Measurements from ENCODE around the gene OOSP3. TPM values are rescaled to one million over a fixed set of nuclear protein-coding genes. Genes with fewer than 3 reads are reported as not detected.
"Not testable (repeated sequence)": the region's sequence is repeated elsewhere in the genome, so short reads cannot be mapped to it uniquely, and the experiment has no call there.

Gene OOSP3
- total RNA-seq, 1 donor = not detected

DNA sequence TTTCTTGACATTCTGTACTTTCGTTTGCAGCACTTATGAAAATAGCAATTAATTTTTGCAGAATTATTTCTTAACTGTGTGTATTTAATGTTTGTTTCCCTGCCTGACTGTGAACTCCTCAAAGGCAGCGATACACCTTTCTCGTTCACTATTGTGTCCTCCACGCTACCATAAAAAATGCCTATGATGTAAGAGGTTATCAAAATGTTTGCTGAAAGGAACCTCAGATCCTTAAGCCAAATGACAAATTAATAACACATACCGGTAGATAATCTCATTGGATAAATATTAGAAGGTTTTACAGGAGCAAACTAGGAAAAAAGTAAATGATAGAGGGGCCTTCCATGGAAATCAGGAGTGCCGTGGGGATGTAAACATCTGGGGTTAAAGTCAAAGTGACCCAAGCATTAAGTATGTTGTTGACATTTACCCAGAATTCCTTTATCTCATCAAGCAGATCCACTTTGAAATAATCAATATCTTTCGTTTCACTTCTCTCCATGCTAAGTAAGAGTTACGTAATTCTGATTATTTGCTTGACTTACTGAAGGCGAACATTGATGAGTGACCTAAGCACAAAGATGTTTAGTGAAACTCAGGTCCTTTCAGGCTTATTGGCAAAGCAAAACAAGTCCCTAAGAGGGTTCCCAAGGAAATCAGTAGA lies 2.6 kb upstream of the OOSP3 start:
- DNase-seq (ENCODE audit: low read depth in 2 of 3, low spot score in 2 of 3) = no peak

DNA sequence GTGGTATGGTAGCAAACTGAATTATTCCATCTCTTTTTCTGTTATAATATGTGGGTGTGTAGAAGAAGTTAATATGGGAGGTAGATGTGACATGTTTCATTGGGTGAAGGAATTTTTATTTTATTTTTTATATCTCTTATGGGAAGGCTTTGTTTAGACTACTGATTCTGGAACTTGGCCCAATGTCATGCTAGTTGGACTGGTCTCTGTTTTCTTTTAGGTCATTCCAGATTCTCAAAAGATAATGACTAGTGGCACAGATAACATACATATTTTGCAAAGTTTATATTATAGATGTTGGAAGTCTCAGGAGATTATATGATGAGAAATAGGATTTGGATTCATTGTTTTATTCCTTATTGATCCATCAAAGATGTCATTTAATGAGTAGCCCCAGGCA lies 1.3 kb upstream of the OOSP3 start:
- DNase-seq (ENCODE audit: low read depth in 2 of 3, low spot score in 2 of 3) = no peak

DNA sequence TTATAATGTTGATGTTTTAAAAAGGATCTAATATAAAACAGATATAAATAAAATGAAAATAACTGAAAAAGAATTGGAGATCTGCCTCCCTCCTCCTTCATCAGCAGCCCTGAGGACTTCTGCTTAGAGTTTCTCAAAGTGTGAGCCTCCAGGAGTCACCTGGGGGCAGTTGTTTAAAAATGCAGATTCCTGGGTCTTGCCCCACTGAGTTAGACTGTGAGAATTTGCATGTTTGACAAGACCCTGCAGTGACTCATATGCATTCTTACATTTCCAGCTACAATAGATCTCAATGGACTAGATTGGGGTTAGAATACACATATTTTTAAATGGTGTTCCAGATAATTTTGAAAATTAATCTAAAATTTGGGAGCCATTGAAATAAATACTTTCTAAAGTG lies 798 bp upstream of the OOSP3 start:
- DNase-seq (ENCODE audit: low read depth in 2 of 3, low spot score in 2 of 3) = no peak

DNA sequence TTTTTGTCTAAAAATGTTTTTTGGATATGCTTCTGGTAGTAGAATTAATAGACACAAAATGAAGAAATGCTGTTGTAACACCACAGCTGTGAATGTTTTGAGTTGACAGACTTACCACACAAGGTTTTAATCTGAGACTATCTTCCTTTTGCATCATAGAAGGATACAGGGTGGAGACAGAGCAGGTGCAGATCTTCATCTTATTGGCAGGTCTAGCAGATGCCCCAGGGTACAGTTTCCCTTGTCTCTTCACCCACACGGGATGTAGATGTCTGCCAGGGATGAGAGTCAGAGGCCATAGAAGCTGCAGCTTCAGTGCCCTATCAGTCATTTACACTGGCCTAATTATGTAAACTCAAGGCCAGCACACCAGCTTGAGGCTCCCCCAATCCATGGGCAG lies 985 bp downstream of the OOSP3 start:
- no peak for DNase-seq (ENCODE audit: low read depth in 2 of 3, low spot score in 2 of 3)

DNA sequence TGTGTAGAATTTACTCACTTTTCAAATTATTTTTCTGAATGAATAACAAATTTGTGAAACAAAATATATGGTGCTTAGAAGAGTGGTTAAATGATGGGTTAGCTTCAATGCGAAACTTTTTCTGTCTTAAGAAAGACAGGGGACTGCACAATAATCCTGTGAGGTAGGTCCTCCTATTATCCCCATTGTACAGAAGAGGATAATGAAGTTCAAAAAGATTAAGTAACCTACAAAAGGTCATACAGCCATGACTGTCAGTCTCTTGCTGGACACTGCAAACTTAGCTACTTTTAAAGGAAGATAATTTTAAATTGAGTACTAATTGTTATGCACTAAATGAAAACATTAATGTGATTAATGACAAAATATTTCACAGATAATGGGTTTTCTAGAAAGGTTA lies 5.0 kb downstream of the OOSP3 start:
- DNase-seq (ENCODE audit: low read depth in 2 of 3, low spot score in 2 of 3) = no peak

DNA sequence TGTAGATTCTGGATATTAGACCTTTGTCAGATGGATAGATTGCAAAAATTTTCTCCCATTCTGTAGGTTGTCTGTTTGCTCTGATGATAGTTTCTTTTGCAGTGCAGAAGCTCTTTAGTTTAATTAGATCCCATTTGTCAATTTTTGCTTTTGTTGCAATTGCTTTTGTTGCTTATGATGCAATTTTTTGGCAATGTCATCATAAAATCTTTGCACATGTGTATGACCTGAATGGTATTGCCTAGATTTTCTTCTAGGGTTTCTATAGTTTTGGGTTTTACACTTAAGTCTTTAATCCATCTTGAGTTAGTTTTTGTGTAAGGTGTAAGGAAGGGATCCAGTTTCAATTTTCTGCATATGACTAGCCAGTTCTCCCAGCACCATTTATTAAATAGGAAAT lies 8.6 kb downstream of the OOSP3 start:
- DNase-seq (ENCODE audit: low read depth in 2 of 3, low spot score in 2 of 3) = not testable (repeated sequence)

DNA sequence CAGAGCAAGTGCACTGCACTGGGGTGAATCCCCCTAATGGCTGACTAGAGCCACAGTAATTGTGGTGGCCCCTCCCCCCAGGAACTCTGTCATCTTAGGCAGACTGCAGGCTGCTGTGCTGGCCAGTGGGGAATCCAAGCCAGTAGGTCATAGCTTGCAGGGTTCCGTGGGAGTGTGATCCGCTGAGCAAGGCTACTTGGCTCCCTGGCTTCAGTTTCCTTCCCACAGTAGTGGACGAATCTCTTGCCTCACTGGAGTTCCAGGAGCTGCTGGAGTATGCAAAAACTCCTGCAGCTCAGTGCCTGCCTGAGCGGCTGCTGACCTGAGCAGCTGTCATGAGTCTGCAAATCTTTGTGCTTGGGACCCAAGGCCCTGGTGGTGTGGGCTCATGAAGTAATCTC lies 13.2 kb downstream of the OOSP3 start:
- DNase-seq (ENCODE audit: low read depth in 2 of 3, low spot score in 2 of 3) = peak in 2 of 3 donors; percentile 30 to 61

DNA sequence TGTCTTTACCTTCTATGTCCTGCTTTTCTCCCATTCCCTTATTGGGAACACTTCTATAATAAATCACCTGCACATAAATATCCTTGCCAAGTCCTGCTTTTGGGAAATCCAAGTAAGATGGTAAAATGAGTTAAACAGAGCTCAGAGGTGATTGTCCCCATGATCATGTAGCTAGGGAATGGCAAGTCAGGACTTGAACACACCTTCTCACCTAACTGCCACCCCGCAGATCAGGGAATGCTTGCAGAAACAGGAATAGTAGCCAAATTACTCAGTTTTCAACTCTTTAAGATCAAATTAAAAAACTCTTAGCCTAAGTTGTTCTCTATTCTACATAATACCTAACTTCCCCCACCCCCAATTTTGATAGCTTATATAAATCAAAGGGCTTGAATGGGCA lies 16.0 kb downstream of the OOSP3 start:
- no peak for DNase-seq (ENCODE audit: low read depth in 2 of 3, low spot score in 2 of 3)

DNA sequence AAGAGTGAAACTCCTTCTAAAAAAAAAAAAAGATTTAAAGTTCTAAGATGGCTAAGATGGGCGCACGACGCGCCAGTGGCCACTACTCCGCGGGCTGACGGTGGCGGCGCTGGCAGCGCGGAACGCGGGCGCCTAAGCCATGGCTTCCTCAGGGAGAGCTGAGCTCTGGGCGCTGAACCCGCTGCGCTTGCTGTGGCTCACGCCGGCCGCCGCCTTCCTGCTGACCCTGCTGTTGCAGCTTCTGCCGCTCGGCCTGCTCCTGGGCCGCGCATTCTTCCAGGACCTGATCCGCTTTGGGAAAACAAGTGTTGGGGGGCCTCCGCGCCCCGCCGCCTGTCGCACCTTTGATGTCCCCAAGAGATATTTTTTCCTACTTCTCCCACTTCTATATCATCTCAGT lies 19.5 kb downstream of the OOSP3 start:
- no peak for DNase-seq (ENCODE audit: low read depth in 2 of 3, low spot score in 2 of 3)

DNA sequence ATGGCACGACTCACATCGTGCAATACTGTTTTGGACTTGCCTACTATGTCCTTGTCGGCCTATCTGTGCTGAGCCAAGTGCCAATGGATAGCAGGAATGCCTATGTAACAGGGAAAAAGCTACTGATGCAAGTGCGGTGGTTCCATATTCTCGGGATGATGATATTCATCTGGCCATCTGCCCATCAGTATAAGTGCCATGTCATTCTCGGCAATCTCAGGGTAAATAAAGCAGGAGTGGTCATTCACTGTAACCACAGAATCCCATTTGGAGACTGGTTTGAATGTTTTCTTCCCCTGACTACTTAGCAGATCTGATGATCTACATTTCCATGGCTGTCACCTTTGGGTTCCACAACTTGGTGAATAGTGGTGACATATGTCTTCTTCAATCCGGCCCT lies 20.1 kb downstream of the OOSP3 start:
- DNase-seq (ENCODE audit: low read depth in 2 of 3, low spot score in 2 of 3) = no peak

DNA sequence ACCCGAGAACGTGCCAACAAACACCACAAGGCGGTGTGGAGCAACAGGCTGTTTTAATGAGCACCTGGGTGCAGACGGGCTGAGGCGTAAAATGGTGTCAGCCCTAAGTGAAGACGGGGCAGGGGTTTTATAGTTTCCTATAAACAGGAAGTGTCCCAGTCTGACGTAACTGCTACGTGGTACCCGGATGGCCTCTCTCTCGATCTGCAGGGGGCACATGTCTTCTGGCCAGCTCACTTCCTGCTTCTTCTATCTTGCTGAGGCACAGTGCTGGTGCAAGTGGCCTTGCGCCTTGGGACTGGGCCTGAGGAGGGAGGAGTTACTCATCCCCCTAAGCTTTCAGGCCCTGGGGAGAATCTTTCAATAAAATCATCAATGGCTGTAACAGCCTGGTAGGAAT lies 20.9 kb downstream of the OOSP3 start:
- peak in 1 of 3 donors; percentile 6 for DNase-seq (ENCODE audit: low read depth in 2 of 3, low spot score in 2 of 3)

DNA sequence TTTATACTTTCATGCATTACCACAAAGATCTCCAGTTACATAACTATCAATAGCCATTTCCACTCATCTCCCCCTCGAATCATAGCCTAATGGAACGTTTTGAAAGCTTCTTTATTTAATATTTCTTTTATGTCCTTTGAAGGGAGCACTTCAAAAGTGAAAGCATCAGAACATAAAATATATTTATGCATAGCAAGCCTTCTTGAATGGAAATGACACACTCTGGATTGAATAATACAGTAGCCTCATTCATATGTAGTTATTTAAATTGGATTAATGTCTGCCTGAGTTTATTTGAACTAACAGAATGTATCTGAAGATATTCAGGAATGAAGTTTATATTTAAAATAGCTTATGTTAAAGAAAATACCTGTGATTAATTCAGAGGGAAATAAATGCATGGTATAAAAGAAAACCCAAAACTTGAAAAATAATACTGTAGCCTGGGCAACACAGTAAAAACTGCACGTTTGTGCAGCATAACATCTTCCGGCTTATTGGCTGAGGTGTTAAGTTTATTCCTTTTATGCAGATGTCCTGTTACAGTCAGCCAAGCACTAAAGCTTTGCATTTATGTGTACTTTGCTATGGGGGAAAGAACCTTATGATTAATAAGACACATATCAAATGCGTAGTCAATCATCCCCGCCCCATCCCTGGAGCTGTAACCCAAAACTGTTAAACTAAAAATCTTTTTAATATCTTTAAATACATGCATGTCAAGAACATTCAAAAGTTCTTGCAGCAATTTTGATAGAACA lies 22.0 kb downstream of the OOSP3 start:
- DNase-seq (ENCODE audit: low read depth in 2 of 3, low spot score in 2 of 3) = no peak

DNA sequence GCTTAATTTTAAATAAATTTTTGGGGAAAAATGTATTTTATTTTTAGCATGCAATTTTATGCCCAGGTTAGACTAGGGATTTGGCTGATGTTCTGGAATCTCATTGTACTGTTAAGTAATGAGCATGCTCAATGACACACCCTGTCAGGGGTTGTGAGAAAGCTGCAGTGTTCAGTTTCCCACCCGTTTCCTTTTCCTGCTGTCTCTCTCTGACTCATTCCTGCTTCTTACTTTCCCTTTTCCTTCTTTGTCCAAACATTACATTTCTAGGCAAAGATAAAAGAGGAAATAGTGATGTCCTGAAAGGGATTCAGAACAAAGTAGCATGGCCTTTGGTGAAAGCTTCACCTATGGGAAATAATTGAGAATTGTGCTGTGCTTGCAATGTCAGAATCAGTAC lies 22.7 kb downstream of the OOSP3 start:
- DNase-seq (ENCODE audit: low read depth in 2 of 3, low spot score in 2 of 3) = no peak

DNA sequence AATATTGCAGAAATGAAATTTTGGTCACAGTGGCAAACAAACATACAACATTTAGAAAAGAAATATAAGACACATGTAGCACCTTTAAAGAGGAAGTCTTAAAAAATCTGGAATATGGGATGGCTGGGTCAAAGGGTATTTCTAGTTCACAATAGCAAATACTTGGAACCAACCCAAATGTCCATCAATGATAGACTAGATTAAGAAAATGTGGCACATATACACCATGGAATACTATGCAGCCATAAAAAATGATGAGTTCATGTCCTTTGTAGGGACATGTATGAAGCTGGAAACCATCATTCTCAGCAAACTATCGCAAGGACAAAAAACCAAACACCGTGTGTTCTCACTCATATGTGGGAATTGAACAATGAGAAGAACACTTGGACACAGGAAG lies 25.0 kb downstream of the OOSP3 start:
- not testable (repeated sequence) for DNase-seq (ENCODE audit: low read depth in 2 of 3, low spot score in 2 of 3)

DNA sequence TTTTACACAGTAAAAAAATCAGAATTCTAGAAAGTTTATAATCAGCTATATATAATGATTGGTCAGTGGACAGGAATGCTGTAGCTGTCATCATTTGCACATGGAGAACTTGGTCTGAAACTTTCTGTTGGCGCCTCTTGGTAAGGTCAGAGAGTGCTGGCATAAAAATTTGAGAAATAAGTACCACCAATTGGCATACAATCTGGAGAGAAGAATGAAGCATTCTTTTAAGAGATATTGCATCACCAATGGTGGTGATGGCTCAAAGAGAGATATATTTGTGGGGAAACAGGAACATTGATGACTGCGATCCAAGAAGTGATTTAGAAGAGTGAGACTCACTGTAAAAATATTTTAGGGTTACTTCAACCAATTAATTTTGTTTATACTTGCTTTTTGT lies 39.9 kb downstream of the OOSP3 start:
- DNase-seq (ENCODE audit: low read depth in 2 of 3, low spot score in 2 of 3) = no peak

DNA sequence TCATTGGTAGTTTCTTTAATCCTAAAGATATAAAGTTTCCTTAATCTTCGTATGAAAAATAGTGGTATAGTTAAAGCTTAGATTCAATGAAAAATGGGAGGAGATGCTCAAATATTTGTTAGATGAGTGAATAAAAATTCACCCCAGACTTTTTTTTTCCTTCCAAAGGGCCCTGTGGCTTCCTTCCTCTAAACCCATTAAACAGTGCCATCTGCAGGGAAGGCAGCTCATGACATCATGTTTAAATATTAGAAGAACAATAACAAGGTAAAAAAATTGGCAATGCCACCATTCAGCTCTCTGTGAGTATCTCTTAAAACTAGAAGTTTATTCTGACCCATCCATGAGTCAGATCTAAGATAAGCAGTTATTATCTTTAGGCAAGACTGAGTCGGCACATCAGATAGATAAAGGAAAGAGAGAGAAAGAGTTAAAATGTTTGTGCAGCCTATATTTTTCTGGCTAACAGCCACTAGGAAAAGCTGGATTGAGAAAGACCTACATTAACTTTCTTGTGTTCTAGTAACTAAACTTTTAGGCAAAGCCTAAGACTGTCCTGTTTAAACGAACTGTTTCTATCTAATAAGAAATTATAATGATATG lies 40.5 kb downstream of the OOSP3 start:
- peak in 2 of 3 donors; percentile 26 to 67 for DNase-seq (ENCODE audit: low read depth in 2 of 3, low spot score in 2 of 3)

DNA sequence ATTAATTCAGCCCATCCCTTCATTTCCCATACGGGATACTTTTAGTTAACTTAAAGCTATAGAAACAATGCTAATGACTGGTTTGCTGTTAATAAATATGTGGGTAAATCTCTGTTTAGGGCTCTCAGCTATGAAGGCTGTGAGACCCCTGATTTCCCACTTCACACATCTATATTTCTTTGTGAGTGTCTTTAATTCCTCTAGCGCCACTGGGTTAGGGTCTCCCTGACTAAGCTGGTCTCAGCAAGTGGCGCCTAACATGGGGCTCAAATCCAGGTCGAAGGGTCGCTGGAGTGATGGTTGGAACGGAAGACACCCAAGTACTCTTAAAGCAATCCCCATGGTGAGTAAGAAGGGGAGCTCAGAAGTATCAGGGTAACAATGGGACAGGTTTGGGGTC lies 45.2 kb downstream of the OOSP3 start:
- DNase-seq (ENCODE audit: low read depth in 2 of 3, low spot score in 2 of 3) = peak in 2 of 3 donors; percentile 21 to 27

DNA sequence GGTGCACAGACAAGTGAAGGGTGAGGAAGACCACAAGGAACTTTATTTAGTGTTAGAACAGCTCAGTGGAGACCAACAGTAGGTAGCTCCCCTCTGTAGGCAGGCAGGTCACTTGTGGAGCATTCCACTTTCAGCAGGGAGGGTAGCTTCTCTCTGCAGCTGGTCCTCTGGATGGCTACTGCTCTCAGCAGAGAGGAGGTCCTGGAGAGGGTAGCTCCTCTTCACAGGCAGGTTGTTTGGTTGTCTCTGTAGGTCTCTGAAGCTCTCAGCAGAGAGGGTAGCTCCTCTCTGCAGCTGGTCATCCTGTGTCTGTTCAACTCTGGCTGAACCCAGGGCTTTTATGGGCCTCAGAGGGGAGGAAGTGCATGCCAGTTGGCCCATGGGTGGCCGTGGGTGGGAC lies 53.1 kb downstream of the OOSP3 start:
- DNase-seq (ENCODE audit: low read depth in 2 of 3, low spot score in 2 of 3) = no peak

DNA sequence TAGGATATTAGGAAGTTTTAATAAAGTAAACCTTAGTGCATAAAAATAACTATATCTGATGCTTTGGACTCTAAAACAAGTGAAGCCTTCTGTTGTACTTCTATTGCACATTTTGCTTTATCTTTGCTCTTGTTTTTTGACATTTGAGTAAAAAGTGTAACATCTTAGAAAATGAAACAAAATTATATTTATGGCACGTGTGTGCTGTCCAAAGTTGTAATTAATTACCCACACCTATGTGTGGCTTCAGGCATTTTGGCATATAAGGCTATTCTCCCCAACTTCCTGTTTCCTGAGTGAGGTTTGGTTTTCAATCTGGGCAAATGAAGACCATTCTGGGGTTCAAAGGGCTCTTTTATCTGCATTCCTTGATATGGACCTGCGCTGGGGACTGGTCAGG lies 59.5 kb downstream of the OOSP3 start, which contains the start of gene OOSP1:
Gene OOSP1 (plus strand): TSS at position 301 of the 400 bp plus-strand sequence. CDS start 23 bp downstream, at position 324.
- no peak for DNase-seq (ENCODE audit: low read depth in 2 of 3, low spot score in 2 of 3)

DNA sequence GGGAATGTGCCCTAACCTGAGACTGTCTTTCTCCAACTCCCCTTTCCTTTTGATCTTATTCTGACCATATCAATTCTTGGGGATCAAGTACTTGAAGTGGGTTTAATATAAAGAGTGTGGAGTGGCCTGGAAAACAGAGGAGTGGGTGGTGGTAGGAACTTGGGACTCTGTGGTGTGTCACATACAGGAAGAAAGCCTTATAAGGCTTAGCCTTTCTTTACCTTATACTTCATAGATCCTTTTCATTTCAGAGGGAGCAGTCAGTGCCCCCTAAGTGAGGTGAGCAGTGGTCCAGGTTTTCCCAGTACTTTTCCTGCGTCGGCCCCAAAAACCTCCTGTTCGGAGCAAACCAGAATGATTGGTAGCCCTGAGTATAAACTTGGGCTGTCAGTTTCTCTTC lies 60.1 kb downstream of the OOSP3 start:
- DNase-seq (ENCODE audit: low read depth in 2 of 3, low spot score in 2 of 3) = no peak

DNA sequence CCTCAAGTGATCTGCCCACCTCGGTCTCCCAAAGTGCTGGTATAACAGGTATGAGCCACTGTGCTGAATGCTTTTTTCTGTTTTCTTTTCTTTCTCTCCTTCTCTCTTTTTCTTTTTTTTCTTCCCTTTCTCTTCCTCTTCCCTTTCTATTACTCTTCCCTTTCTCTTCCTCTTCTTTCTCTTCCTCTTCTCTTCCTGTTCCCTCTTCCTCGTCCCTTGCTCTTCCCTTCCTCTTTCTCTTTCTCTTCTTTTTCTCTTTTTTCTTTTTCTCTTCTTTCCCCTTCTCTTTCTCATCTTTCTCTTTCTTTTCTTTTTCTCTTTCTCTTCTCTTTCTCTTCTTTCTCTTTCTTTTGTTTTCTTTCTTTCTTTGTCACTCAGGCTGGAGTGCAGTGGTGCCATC lies 60.9 kb downstream of the OOSP3 start:
- DNase-seq (ENCODE audit: low read depth in 2 of 3, low spot score in 2 of 3) = no peak

DNA sequence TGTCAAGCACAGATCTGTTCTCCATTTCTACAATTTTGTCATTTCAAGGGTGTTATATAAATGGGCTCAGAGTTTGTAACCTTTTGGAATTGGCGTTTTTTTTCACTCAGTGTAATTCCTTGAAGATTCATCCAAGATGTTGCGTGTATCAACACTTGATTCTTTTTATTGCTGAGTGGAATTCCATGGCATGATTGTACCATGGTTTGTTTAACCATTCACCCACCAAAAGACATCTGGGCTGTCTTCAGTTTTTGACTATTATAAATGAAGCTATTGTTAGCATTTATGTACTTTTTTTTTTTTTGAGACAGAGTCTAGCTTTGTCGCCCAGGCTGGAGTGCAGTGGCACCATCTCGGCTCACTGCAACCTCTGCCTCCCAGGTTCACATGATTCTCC lies 62.5 kb downstream of the OOSP3 start:
- DNase-seq (ENCODE audit: low read depth in 2 of 3, low spot score in 2 of 3) = no peak

All from hematopoietic multipotent progenitor cell (in vitro differentiated cells).